ENCODE data around the gene ARHGAP18. TPM values are rescaled to one million over a fixed set of nuclear protein-coding genes. Genes with fewer than 3 reads are reported as not detected.

The ARHGAP18 gene
- total RNA-seq, 2 donors from 2014 or later: 14.3 to 17.7 TPM

- peaks cover 27% of the 10 kb centered on the region for H3K36me3 Mint-ChIP-seq (ENCODE audit: low read depth)
- H3K4me3 ChIP-seq (ENCODE audit: low read length): no peak overlapping the region
- H3K36me3 ChIP-seq (ENCODE audit: control insufficient read depth, insufficient read depth, low read length): no peaks in the 10 kb centered on the region
- H3K27me3 ChIP-seq (ENCODE audit: control insufficient read depth, insufficient read depth, low read length, poor library complexity, severe bottlenecking): no peaks in the 10 kb centered on the region
- no peak overlapping the region for H3K27ac Mint-ChIP-seq
- no peak overlapping the region for H3K9ac ChIP-seq (ENCODE audit: extremely low read depth, low read length, poor library complexity, severe bottlenecking)
- H3K27me3 Mint-ChIP-seq (ENCODE audit: insufficient read depth): no peaks in the 10 kb centered on the region
- H3K9me3 ChIP-seq (ENCODE audit: control insufficient read depth, low read length): no peaks in the 10 kb centered on the region
- TF ChIP-seq CTCF (conservative IDR thresholded peaks at IDR 0.05): no peak
- H3K4me1 ChIP-seq (ENCODE audit: control insufficient read depth, insufficient read depth, low read length): no peaks in the 10 kb centered on the region
- H3K4me3 Mint-ChIP-seq: no peak overlapping the region
- no peak for DNase-seq
- H3K9me3 Mint-ChIP-seq: no peaks in the 10 kb centered on the region
- no peak overlapping the region for H3K27ac ChIP-seq (ENCODE audit: low read depth, low read length)
- H3K4me1 Mint-ChIP-seq: no peaks in the 10 kb centered on the region
Measured at GRCh38 chr6:129612440-129612839, 97.5 kb downstream of the ARHGAP18 start.

- Mint-ChIP-seq H3K9me3 (no peaks in the 10 kb centered on the region), H3K4me1 (no peaks in the 10 kb centered on the region), H3K4me3 (no peak overlapping the region), H3K36me3 (ENCODE audit: low read depth) (peaks cover 26% of the 10 kb centered on the region), H3K27ac (no peak overlapping the region), H3K27me3 (ENCODE audit: insufficient read depth) (no peaks in the 10 kb centered on the region)
- Histone ChIP-seq H3K27ac (ENCODE audit: low read depth, low read length) (peak overlapping the region; percentile 16), H3K36me3 (ENCODE audit: control insufficient read depth, insufficient read depth, low read length) (no peaks in the 10 kb centered on the region), H3K4me3 (ENCODE audit: low read length) (no peak overlapping the region), H3K9ac (ENCODE audit: extremely low read depth, low read length, poor library complexity, severe bottlenecking) (no peak overlapping the region), H3K27me3 (ENCODE audit: control insufficient read depth, insufficient read depth, low read length, poor library complexity, severe bottlenecking) (no peaks in the 10 kb centered on the region), H3K4me1 (ENCODE audit: control insufficient read depth, insufficient read depth, low read length) (no peaks in the 10 kb centered on the region), H3K9me3 (ENCODE audit: control insufficient read depth, low read length) (no peaks in the 10 kb centered on the region)
- no peak for TF ChIP-seq CTCF (conservative IDR thresholded peaks at IDR 0.05)
- 96 to 100% methylated on average over 2 to 4 of the region's 4 CpGs for WGBS, 2 experiments (ENCODE audit: insufficient coverage in 1 of 2, insufficient read length in 1 of 2)
- no peak for DNase-seq
Measured at GRCh38 chr6:129609635-129610034, 100.3 kb downstream of the ARHGAP18 start.

- peak overlapping the region; percentile 14 for H3K27ac ChIP-seq (ENCODE audit: low read depth, low read length)
- no peaks in the 10 kb centered on the region for H3K9me3 ChIP-seq (ENCODE audit: control insufficient read depth, low read length)
- Mint-ChIP-seq H3K4me1 (no peaks in the 10 kb centered on the region), H3K27me3 (ENCODE audit: insufficient read depth) (no peaks in the 10 kb centered on the region), H3K36me3 (ENCODE audit: low read depth) (peaks cover 29% of the 10 kb centered on the region), H3K4me3 (no peak overlapping the region), H3K27ac (no peak overlapping the region), H3K9me3 (no peaks in the 10 kb centered on the region)
- H3K27me3 ChIP-seq (ENCODE audit: control insufficient read depth, insufficient read depth, low read length, poor library complexity, severe bottlenecking): no peaks in the 10 kb centered on the region
- TF ChIP-seq CTCF (conservative IDR thresholded peaks at IDR 0.05): no peak
- DNase-seq: no peak
- no peaks in the 10 kb centered on the region for H3K36me3 ChIP-seq (ENCODE audit: control insufficient read depth, insufficient read depth, low read length)
- H3K4me1 ChIP-seq (ENCODE audit: control insufficient read depth, insufficient read depth, low read length): no peaks in the 10 kb centered on the region
- 92 to 100% methylated on average over 2 of the region's 3 CpGs for WGBS, 2 experiments (ENCODE audit: insufficient coverage in 1 of 2, insufficient read length in 1 of 2)
- H3K9ac ChIP-seq (ENCODE audit: extremely low read depth, low read length, poor library complexity, severe bottlenecking): no peak overlapping the region
- no peak overlapping the region for H3K4me3 ChIP-seq (ENCODE audit: low read length)
Measured at GRCh38 chr6:129608886-129609537, 101.0 kb downstream of the ARHGAP18 start.

Data from endodermal cell (in vitro differentiated cells).